ENCODE measurements around the gene CTCF. TPM values are rescaled to one million over a fixed set of nuclear protein-coding genes. Genes with fewer than 3 reads are reported as not detected.

The CTCF gene
- total RNA-seq, 4 donors from 2014 or later, result 36.2 to 50.1 (median 46.9) TPM

DNA sequence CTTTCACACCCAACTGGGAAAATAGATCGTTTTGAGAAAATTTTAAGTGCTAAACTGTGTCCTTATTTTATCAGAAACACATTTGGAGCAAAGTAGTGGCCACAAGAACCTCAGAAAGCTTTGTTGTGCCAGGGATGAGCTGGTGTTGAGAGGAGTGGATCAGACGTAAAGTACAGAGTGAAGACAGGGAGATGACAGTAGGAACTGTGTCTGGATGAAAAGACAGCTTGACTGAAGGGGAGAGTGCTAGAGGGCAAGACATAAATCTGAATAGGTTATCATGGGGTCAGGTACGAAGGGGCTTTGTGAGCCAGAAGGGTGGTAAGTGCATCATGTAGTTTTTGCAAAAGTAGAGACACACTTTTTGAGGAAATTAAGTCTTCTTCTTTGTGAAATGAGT lies 43.3 kb downstream of the CTCF start:
- TF ChIP-seq POLR2A (IDR thresholded peaks at IDR 0.05) (no peak), POLR2AphosphoS5 (IDR thresholded peaks at IDR 0.05) (no peak), EP300 (IDR thresholded peaks at IDR 0.05) (no peak)
- TF ChIP-seq, protein P1, sequence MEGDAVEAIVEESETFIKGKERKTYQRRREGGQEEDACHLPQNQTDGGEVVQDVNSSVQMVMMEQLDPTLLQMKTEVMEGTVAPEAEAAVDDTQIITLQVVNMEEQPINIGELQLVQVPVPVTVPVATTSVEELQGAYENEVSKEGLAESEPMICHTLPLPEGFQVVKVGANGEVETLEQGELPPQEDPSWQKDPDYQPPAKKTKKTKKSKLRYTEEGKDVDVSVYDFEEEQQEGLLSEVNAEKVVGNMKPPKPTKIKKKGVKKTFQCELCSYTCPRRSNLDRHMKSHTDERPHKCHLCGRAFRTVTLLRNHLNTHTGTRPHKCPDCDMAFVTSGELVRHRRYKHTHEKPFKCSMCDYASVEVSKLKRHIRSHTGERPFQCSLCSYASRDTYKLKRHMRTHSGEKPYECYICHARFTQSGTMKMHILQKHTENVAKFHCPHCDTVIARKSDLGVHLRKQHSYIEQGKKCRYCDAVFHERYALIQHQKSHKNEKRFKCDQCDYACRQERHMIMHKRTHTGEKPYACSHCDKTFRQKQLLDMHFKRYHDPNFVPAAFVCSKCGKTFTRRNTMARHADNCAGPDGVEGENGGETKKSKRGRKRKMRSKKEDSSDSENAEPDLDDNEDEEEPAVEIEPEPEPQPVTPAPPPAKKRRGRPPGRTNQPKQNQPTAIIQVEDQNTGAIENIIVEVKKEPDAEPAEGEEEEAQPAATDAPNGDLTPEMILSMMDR (IDR thresholded peaks at IDR 0.05), result no peak
- Histone ChIP-seq H3K27ac (no peak overlapping the region), H3K9me3 (no peaks in the 10 kb centered on the region), H3K4me3 (no peak overlapping the region), H3K27me3 (no peaks in the 10 kb centered on the region), H3K4me1 (peaks cover 12% of the 10 kb centered on the region), H3K36me3 (peaks cover under 1% of the 10 kb centered on the region)
- 87% methylated on average over 3 of the region's 3 CpGs for WGBS
- DNase-seq (ENCODE audit: low spot score in 2 of 2), result no peak

DNA sequence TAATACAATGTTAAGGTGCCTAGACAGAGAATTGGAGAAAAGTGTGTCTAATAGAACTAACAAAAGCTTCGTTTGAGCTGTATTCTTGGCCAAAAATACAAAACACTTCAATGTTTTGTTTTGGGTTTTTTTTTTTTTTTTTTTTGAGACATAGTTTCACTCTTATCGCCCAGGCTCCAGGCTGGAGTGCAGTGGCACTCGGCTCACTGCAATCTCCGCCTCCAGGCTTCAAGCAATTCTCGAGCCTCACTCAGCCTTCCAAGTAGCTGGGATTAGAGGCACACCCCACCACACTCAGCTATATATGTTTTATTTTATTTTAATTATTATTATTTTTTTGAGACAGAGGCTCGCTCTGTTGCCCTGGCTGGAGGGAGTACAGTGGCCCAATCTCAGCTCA lies 44.3 kb downstream of the CTCF start:
- Histone ChIP-seq H3K27me3 (no peaks in the 10 kb centered on the region), H3K4me3 (no peak overlapping the region), H3K9me3 (no peaks in the 10 kb centered on the region), H3K4me1 (peaks cover 3% of the 10 kb centered on the region), H3K36me3 (peaks cover 10% of the 10 kb centered on the region), H3K27ac (no peak overlapping the region)
- 82% methylated on average over 6 of the region's 6 CpGs for WGBS
- DNase-seq (ENCODE audit: low spot score in 2 of 2), result no peak
- TF ChIP-seq, protein P1 (IDR thresholded peaks at IDR 0.05), result no peak
- TF ChIP-seq POLR2A (IDR thresholded peaks at IDR 0.05) (no peak), POLR2AphosphoS5 (IDR thresholded peaks at IDR 0.05) (no peak), EP300 (IDR thresholded peaks at IDR 0.05) (no peak)

DNA sequence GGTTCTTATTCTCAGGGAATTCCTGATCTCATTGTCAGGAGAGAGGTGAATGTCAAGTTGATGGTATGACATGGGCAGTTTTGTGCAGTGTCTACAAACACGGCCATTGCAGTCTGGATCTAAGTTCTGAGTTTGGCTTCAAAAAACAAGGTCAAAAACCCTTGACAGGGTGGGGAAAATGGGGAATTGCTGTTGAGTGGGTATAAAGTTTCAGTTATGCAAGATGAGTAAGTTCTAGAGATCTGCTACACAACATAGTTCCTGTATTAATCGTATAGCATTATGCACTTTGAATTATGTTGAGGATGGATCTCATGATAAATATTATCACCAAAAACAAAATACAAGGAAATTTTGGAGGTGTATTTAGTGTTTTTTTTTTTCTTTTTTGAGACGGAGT lies 46.0 kb downstream of the CTCF start:
- TF ChIP-seq, protein P1 (IDR thresholded peaks at IDR 0.05), result no peak
- no peak for DNase-seq (ENCODE audit: low spot score in 2 of 2)
- H3K27me3 ChIP-seq, result no peaks in the 10 kb centered on the region
- 87% methylated on average over 3 of the region's 3 CpGs for WGBS
- no peaks in the 10 kb centered on the region for H3K9me3 ChIP-seq
- no peak overlapping the region for H3K4me3 ChIP-seq
- H3K27ac ChIP-seq, result no peak overlapping the region
- H3K4me1 ChIP-seq, result no peaks in the 10 kb centered on the region
- H3K36me3 ChIP-seq, result peaks cover 23% of the 10 kb centered on the region

DNA sequence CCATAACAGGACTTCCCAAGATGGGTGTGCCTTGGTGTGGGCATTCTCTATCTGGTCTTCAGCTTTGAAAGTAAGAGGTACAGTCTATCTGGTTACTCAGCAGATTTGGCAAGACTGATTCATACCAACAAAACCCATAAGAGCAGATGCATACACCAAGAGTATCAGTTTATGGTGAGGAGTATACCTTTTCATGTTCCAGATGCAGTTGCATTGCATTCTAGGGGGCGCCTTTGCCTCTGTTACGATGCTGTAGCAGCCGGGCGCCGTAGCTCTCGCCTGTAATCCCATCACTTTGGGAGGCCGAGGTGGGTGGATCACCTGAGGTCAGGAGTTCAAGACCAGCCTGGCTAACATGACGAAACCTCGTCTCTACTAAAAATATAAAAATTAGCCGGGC lies 51.5 kb downstream of the CTCF start:
- no peak for TF ChIP-seq EP300 (IDR thresholded peaks at IDR 0.05)
- TF ChIP-seq POLR2AphosphoS5 (IDR thresholded peaks at IDR 0.05), result no peak
- TF ChIP-seq, protein P1 (IDR thresholded peaks at IDR 0.05), result no peak
- TF ChIP-seq POLR2A (IDR thresholded peaks at IDR 0.05), result no peak
- H3K27me3 ChIP-seq, result no peaks in the 10 kb centered on the region
- no peak for DNase-seq (ENCODE audit: low spot score in 2 of 2)
- H3K36me3 ChIP-seq, result peaks cover 70% of the 10 kb centered on the region
- 93% methylated on average over 10 of the region's 10 CpGs for WGBS
- H3K9me3 ChIP-seq, result no peaks in the 10 kb centered on the region
- H3K27ac ChIP-seq, result no peak overlapping the region
- no peak overlapping the region for H3K4me3 ChIP-seq
- no peaks in the 10 kb centered on the region for H3K4me1 ChIP-seq

DNA sequence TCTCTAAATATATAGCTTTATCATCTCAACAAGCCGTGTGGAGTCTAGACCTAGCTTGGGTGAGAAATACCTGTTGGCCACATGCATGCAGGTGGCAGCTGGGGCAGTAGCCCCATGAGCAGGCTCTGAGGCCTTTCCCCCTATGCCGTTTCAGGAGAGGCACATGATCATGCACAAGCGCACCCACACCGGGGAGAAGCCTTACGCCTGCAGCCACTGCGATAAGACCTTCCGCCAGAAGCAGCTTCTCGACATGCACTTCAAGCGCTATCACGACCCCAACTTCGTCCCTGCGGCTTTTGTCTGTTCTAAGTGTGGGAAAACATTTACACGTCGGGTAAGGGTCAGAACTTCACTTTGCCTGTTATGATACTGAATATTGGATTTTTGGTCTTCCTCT lies 65.9 kb downstream of the CTCF start:
- Histone ChIP-seq H3K27ac (no peak overlapping the region), H3K4me1 (no peaks in the 10 kb centered on the region), H3K9me3 (no peaks in the 10 kb centered on the region), H3K36me3 (peaks cover 90% of the 10 kb centered on the region), H3K27me3 (no peaks in the 10 kb centered on the region), H3K4me3 (no peak overlapping the region)
- DNase-seq (ENCODE audit: low spot score in 2 of 2), result no peak
- no peak for TF ChIP-seq EP300 (IDR thresholded peaks at IDR 0.05)
- TF ChIP-seq, protein P1 (IDR thresholded peaks at IDR 0.05), result no peak
- TF ChIP-seq POLR2AphosphoS5 (IDR thresholded peaks at IDR 0.05), result no peak
- WGBS, result 97% methylated on average over 14 of the region's 14 CpGs

All from suprapubic skin (tissue), 4 donors.